Head of caudate nucleus (tissue), 42 donors: ENCODE data around the gene ZBED4.

ENCODE experiments used
- DNase-seq, 42 donors: peaks; one replicate each; pipeline versions ENCODE4 v3.0.0 to v3.0.0-alpha.2; 2020 to 2021; ENCODE audit warnings: mixed read lengths in 7 of 42
- intact Hi-C: fragments of 100-400 bp; cut with DNase I; formaldehyde crosslinking; loops from one replicate; pipeline ENCODE4 v1.15.0; 2022

ZBED4 gene

GRCh38 chr22:49910229-49911155 lies 56.8 kb downstream of the ZBED4 start:
- intact Hi-C loops: no loop called here

GRCh38 chr22:49911881-49912625 lies 58.4 kb downstream of the ZBED4 start:
- DNase-seq: no peak
- intact Hi-C loops: no loop called here

More at GRCh38 chr22:49910229-49911155, 56.8 kb downstream of the ZBED4 start:
- DNase-seq: no peak

GRCh38 chr22:49913026-49913425 lies 59.4 kb downstream of the ZBED4 start:
- DNase-seq: no peak
- intact Hi-C loops: no loop called here

- DNase-seq: no peak
- intact Hi-C loops: no loop called here
Measured at GRCh38 chr22:49913446-49913845, 59.8 kb downstream of the ZBED4 start.

- intact Hi-C loops: no loop called here
- no peak for DNase-seq
Measured at GRCh38 chr22:49914256-49914655, 60.6 kb downstream of the ZBED4 start.

- intact Hi-C loops: loop anchor here (5.0 kb wide), 1 partner anchor 63 kb away; the partner anchor contains the start of gene ZBED4
- no peak for DNase-seq
Measured at GRCh38 chr22:49915610-49916009, 62.0 kb downstream of the ZBED4 start.

- intact Hi-C loops: loop anchor here (5.0 kb wide), 1 partner anchor 65 kb away; the partner anchor contains the start of gene ZBED4
- DNase-seq: no peak
Measured at GRCh38 chr22:49916831-49917230, 63.2 kb downstream of the ZBED4 start.

GRCh38 chr22:49917974-49918910 lies 64.6 kb downstream of the ZBED4 start, which contains the start of the genes ALG12 and CRELD2:
Gene ALG12, minus strand, starts transcription at chr22:49918438. Its CDS starts 4,673 bp downstream, at chr22:49913765.
Gene CRELD2, plus strand, starts transcription at chr22:49918634. Its CDS starts 136 bp downstream, at chr22:49918770.
- DNase-seq: peak; percentile 98 to 100 (median 99)
- intact Hi-C loops: loop anchor here (5.0 kb wide), 1 partner anchor 66 kb away; the partner anchor contains the start of gene ZBED4

GRCh38 chr22:49918911-49919881 lies 65.6 kb downstream of the ZBED4 start:
- DNase-seq: no peak
- intact Hi-C loops: loop anchor here (5.0 kb wide), 1 partner anchor 67 kb away; the partner anchor contains the start of gene ZBED4

GRCh38 chr22:49920859-49921258 lies 67.2 kb downstream of the ZBED4 start:
- intact Hi-C loops: no loop called here
- DNase-seq: no peak

- intact Hi-C loops: no loop called here
- no peak for DNase-seq
Measured at GRCh38 chr22:49921508-49922278, 68.0 kb downstream of the ZBED4 start.

GRCh38 chr22:49922484-49922883 lies 68.8 kb downstream of the ZBED4 start:
- no peak for DNase-seq
- intact Hi-C loops: no loop called here

- intact Hi-C loops: no loop called here
- no peak for DNase-seq
Measured at GRCh38 chr22:49922926-49923325, 69.3 kb downstream of the ZBED4 start.

GRCh38 chr22:49923445-49923844 lies 69.8 kb downstream of the ZBED4 start:
- no peak for DNase-seq
- intact Hi-C loops: no loop called here

GRCh38 chr22:49924113-49924833 lies 70.6 kb downstream of the ZBED4 start:
- intact Hi-C loops: no loop called here
- DNase-seq: no peak

GRCh38 chr22:49925525-49926128 lies 72.0 kb downstream of the ZBED4 start:
- no peak for DNase-seq
- intact Hi-C loops: no loop called here
